Muscle of back (tissue), 13 donors: ENCODE measurements around the gene GJA3. TPM values are rescaled to one million over a fixed set of nuclear protein-coding genes. Genes with fewer than 3 reads are reported as not detected.
A peak's percentile ranks its signal among the peaks of the same experiment; 100 is the strongest.

ENCODE experiments used
- DNase-seq, 3 donors: peaks; one replicate each; pipeline versions ENCODE4 v3.0.0 to v3.0.0-alpha.2; 2013
- long read RNA-seq, 9 donors: transcript quantifications; one replicate each; lab custom pipeline, GENCODE V29; 2026
- polyA plus RNA-seq, 10 donors: library from polyadenylated mRNA; unstranded; fragments of 120-200 nt; gene quantifications; one replicate each; pipeline ENCODE4 v1.2.1, GENCODE V29; 2013; ENCODE audit not compliant: insufficient read length in 10 of 10

GJA3 gene
- 1 to 10 TPM; 1.9 to 5.6 (median 3.2) TPM for polyA plus RNA-seq
- long read RNA-seq, donor 1, full-length matches to known transcripts = 3 of 3 reads
- long read RNA-seq, donor 1, partial matches to known transcripts = 0 of 3 reads
- long read RNA-seq, donor 1, other reads (novel, unspliced or antisense) = 0 of 3 reads
- long read RNA-seq, donor 2, full-length matches to known transcripts = 3 of 3 reads
- long read RNA-seq, donor 2, partial matches to known transcripts = 0 of 3 reads
- long read RNA-seq, donor 2, other reads (novel, unspliced or antisense) = 0 of 3 reads
- long read RNA-seq, donor 3 = 0 reads
- long read RNA-seq, donor 4, full-length matches to known transcripts = 4 of 4 reads
- long read RNA-seq, donor 4, partial matches to known transcripts = 0 of 4 reads
- long read RNA-seq, donor 4, other reads (novel, unspliced or antisense) = 0 of 4 reads
- long read RNA-seq, donor 5 = 0 reads
- long read RNA-seq, donor 6, full-length matches to known transcripts = 1 of 1 reads
- long read RNA-seq, donor 6, partial matches to known transcripts = 0 of 1 reads
- long read RNA-seq, donor 6, other reads (novel, unspliced or antisense) = 0 of 1 reads
- long read RNA-seq, donor 7, full-length matches to known transcripts = 1 of 1 reads
- long read RNA-seq, donor 7, partial matches to known transcripts = 0 of 1 reads
- long read RNA-seq, donor 7, other reads (novel, unspliced or antisense) = 0 of 1 reads
- long read RNA-seq, donor 8 = 0 reads
- long read RNA-seq, donor 9 = 0 reads

GRCh38 chr13:20160306-20161274, at the start of gene GJA3:
GJA3 (minus strand) TSS chr13:20161052; CDS start chr13:20143288, 17,764 bp downstream.
- peak in 2 of 3 donors; percentile 20 to 62 for DNase-seq

- no peak for DNase-seq
Measured at GRCh38 chr13:20209948-20210347, 49.1 kb upstream of the GJA3 start.

- no peak for DNase-seq
Measured at GRCh38 chr13:20206698-20207235, 45.9 kb upstream of the GJA3 start.

GRCh38 chr13:20206065-20206697, 45.3 kb upstream of the GJA3 start:
- DNase-seq = no peak

- DNase-seq = no peak
Measured at GRCh38 chr13:20198781-20199180, 37.9 kb upstream of the GJA3 start.

- peak; percentile 16 to 57 (median 47) for DNase-seq
Measured at GRCh38 chr13:20197361-20197834, 36.5 kb upstream of the GJA3 start.

GRCh38 chr13:20195801-20196200, 34.9 kb upstream of the GJA3 start:
- no peak for DNase-seq

GRCh38 chr13:20193907-20194631, 33.2 kb upstream of the GJA3 start:
- DNase-seq = no peak

GRCh38 chr13:20193162-20193906, 32.5 kb upstream of the GJA3 start:
- peak in 1 of 3 donors; percentile 51 for DNase-seq

- no peak for DNase-seq
Measured at GRCh38 chr13:20192836-20193161, 31.9 kb upstream of the GJA3 start, which contains the start of gene GJB2. GJB2 (minus strand) TSS chr13:20192938; CDS start chr13:20189581, 3,357 bp downstream.

- peak in 1 of 3 donors; percentile 52 for DNase-seq
Measured at GRCh38 chr13:20192158-20192835, 31.4 kb upstream of the GJA3 start.

- no peak for DNase-seq
Measured at GRCh38 chr13:20191311-20192157, 30.7 kb upstream of the GJA3 start.

GRCh38 chr13:20190481-20191310, 29.8 kb upstream of the GJA3 start:
- DNase-seq = peak in 1 of 3 donors; percentile 51

- no peak for DNase-seq
Measured at GRCh38 chr13:20190076-20190475, 29.2 kb upstream of the GJA3 start.

- no peak for DNase-seq
Measured at GRCh38 chr13:20188667-20189553, 28.1 kb upstream of the GJA3 start.

GRCh38 chr13:20186771-20187170, 25.9 kb upstream of the GJA3 start:
- DNase-seq = no peak
